Activated B cell treated with CpG ODN at 0.5 μM for 24 hours (primary cell): ENCODE data around the gene OR52N4. TPM values are rescaled to one million over a fixed set of nuclear protein-coding genes. Genes with fewer than 3 reads are reported as not detected.

Experiments
- ATAC-seq: fragments of 200-7000 bp; cut with Tn5 transposase; one replicate; pipeline ENCODE4 v1.10.0; 2021; ENCODE audit warnings: low read depth, mild to moderate bottlenecking, moderate library complexity
- CTCF ChIA-PET: fragments of 350-600 bp; sonication (Branson Sonifier 250); formaldehyde crosslinking; loops from one replicate; lab custom pipeline; 2021; ENCODE audit warnings: antibody characterized with exemption; lab: Charles Lee
- POLR2A ChIA-PET: fragments of 350-600 bp; sonication (Branson Sonifier 250); formaldehyde crosslinking; loops from one replicate; lab custom pipeline; 2021; ENCODE audit warnings: antibody characterized with exemption; lab: Charles Lee
- DNase-seq: peaks from one replicate; pipeline ENCODE4 v3.0.0; 2022
- H3K27ac Mint-ChIP-seq: one replicate; pipeline ENCODE4 v1.8.0; 2020; ENCODE audit warnings: mixed read lengths
- H3K27me3 Mint-ChIP-seq: one replicate; pipeline ENCODE4 v1.8.0; 2021; ENCODE audit warnings: mixed read lengths
- H3K36me3 Mint-ChIP-seq: one replicate; pipeline ENCODE4 v1.8.0; 2021; ENCODE audit warnings: low read depth, mixed read lengths
- H3K4me1 Mint-ChIP-seq: one replicate; pipeline ENCODE4 v1.8.0; 2021; ENCODE audit warnings: mixed read lengths
- H3K4me3 Mint-ChIP-seq: one replicate; pipeline ENCODE4 v1.8.0; 2020; ENCODE audit warnings: mild to moderate bottlenecking, mixed read lengths
- H3K9me3 Mint-ChIP-seq: one replicate; pipeline ENCODE4 v1.8.0; 2020; ENCODE audit warnings: mixed read lengths
- intact Hi-C: fragments of 100-400 bp; cut with micrococcal nuclease; formaldehyde crosslinking; loops from one replicate; pipeline ENCODE4 v1.15.1; 2024
- total RNA-seq: library from RNA; stranded (reverse); gene quantifications from 2 replicates; pipeline ENCODE4 v1.2.3, GENCODE V29; 2022
- TF ChIP-seq, protein P1 (sequence below): fragments of 200-600 bp; IDR thresholded peaks from one replicate; pipeline ENCODE4 v1.8.0; 2022; ENCODE audit warnings: antibody characterized with exemption, mild to moderate bottlenecking

Gene OR52N4
- total RNA-seq, 1 donor from 2014 or later = 2.2 TPM

DNA sequence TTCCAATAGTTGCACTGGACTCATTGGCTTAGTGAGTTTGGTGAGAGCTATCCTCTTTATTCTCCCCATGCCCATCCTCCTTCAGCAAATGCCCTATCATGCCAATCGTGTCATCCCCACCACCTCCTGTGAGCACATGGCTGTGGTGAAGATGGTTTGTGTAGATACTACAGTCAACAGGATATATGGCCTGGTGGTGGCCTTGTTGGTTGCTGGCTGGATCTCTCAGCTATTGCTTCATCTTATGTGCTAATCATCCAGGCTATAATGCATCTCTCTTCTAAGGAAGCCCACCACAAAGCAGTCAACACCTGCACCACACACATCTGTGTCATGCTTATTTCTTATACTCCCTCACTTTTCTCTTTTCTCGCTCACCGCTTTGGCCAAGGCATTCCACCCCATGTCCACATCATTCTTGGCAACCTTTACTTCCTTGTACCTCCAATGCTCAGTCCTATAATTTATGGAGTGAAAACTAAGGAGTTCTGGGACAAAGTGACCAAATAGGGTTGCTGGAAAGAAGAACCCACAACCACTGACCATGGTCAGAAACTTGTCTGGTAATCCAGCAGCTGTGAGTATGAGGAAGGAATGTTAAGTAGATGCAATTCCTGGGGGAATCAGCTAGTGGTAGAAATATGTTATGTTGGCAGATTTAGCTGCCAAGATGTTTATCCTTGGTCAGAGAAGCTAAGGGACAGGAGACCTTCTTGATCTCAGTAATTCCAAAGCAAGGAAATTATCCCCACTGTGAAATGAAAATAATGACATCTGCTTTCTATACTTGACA lies 34.1 kb upstream of the OR52N4 start:
- CTCF ChIA-PET = no interaction called here
- ATAC-seq (no peak), DNase-seq (no peak)
- TF ChIP-seq, protein P1, sequence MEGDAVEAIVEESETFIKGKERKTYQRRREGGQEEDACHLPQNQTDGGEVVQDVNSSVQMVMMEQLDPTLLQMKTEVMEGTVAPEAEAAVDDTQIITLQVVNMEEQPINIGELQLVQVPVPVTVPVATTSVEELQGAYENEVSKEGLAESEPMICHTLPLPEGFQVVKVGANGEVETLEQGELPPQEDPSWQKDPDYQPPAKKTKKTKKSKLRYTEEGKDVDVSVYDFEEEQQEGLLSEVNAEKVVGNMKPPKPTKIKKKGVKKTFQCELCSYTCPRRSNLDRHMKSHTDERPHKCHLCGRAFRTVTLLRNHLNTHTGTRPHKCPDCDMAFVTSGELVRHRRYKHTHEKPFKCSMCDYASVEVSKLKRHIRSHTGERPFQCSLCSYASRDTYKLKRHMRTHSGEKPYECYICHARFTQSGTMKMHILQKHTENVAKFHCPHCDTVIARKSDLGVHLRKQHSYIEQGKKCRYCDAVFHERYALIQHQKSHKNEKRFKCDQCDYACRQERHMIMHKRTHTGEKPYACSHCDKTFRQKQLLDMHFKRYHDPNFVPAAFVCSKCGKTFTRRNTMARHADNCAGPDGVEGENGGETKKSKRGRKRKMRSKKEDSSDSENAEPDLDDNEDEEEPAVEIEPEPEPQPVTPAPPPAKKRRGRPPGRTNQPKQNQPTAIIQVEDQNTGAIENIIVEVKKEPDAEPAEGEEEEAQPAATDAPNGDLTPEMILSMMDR = no peak
- Mint-ChIP-seq H3K4me3 (no peak overlapping the region), H3K36me3 (peaks cover 15% of the 10 kb centered on the region), H3K27me3 (no peaks in the 10 kb centered on the region), H3K27ac (no peak overlapping the region), H3K4me1 (no peaks in the 10 kb centered on the region), H3K9me3 (no peaks in the 10 kb centered on the region)
- POLR2A ChIA-PET = interaction anchor here (0.6 kb wide), 1 partner anchor 34 kb away, joined by 5 read pairs; no protein-coding TSS in a partner anchor
- intact Hi-C loops = no loop called here

DNA sequence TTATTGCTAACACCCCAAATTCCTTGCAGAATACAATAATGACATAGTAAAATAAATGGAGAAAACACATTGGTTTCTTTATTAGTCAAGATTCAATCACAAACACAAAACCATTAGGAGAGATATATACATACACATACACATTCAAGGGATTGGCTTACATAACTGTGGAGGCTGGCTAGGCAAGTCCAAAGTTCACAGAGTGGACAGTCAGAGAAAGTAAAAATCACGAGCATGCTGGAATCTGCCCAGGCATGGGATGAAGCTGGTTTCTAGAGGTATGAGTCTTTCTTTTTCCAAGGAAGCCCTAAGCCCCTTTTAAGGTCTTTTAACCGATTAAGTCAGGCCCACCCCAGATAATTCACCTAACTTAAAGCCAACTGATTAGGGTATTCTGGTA lies 31.4 kb upstream of the OR52N4 start:
- ChIA-PET POLR2A (no interaction called here), CTCF (no interaction called here)
- H3K4me3 Mint-ChIP-seq = no peak overlapping the region
- H3K4me1 Mint-ChIP-seq = no peaks in the 10 kb centered on the region
- H3K9me3 Mint-ChIP-seq = no peaks in the 10 kb centered on the region
- TF ChIP-seq, protein P1 = no peak
- no peaks in the 10 kb centered on the region for H3K27me3 Mint-ChIP-seq
- peaks cover 23% of the 10 kb centered on the region for H3K36me3 Mint-ChIP-seq
- intact Hi-C loops = no loop called here
- no peak for ATAC-seq
- no peak for DNase-seq
- H3K27ac Mint-ChIP-seq = no peak overlapping the region

DNA sequence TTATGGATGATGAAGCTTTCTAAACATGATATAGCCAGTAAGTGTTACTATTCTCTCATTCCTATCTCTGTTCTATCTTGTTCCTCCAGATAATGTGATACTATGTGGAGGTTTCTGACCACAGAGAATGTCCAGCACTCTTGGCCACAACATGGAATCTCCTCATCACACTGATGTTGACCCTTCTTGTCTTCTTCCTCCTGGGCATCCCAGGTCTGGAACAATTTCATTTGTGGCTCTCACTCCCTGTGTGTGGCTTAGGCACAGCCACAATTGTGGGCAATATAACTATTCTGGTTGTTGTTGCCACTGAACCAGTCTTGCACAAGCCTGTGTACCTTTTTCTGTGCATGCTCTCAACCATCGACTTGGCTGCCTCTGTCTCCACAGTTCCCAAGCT lies 27.7 kb upstream of the OR52N4 start:
- ATAC-seq (no peak), DNase-seq (no peak)
- Mint-ChIP-seq H3K36me3 (peaks cover 16% of the 10 kb centered on the region), H3K4me1 (no peaks in the 10 kb centered on the region), H3K4me3 (no peak overlapping the region), H3K27ac (no peak overlapping the region), H3K27me3 (no peaks in the 10 kb centered on the region), H3K9me3 (no peaks in the 10 kb centered on the region)
- ChIA-PET POLR2A (no interaction called here), CTCF (no interaction called here)
- intact Hi-C loops = no loop called here
- TF ChIP-seq, protein P1 = no peak

DNA sequence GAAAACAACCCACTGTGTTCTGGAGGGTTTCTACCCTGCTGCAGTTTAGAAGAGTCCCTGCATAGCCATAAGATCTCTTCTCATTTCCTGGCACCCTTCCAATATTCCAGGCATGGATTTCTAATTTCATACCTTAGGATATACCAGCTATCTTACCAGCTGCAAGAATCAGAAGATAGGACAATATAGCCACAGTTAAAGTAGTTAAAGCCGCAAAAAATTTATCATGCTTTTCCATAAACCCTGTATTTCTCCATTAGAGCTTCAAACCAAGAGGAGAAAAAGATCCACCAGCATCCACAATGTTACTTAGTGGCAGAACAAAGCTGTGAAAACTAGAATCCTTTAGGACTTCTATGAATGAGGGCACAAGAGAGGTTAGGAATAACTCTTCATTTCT lies 26.4 kb upstream of the OR52N4 start:
- intact Hi-C loops = no loop called here
- no peak overlapping the region for H3K4me3 Mint-ChIP-seq
- ChIA-PET CTCF (interaction anchor here (1.8 kb wide), 1 partner anchor 43 kb away, joined by 5 read pairs; the partner anchor contains the start of gene TRIM5), POLR2A (no interaction called here)
- no peaks in the 10 kb centered on the region for H3K27me3 Mint-ChIP-seq
- H3K9me3 Mint-ChIP-seq = no peaks in the 10 kb centered on the region
- ATAC-seq (no peak), DNase-seq (no peak)
- no peak overlapping the region for H3K27ac Mint-ChIP-seq
- H3K4me1 Mint-ChIP-seq = no peaks in the 10 kb centered on the region
- H3K36me3 Mint-ChIP-seq = peaks cover 16% of the 10 kb centered on the region
- TF ChIP-seq, protein P1 = no peak

DNA sequence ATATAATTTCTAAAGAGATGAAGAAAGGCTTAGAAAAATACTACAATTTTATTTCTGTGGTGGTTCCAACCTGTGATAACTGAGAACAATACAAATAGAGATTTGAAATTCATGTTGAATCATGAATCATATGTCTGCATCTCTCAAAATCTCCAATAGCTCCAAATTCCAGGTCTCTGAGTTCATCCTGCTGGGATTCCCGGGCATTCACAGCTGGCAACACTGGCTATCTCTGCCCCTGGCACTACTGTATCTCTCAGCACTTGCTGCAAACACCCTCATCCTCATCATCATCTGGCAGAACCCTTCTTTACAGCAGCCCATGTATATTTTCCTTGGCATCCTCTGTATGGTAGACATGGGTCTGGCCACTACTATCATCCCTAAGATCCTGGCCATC lies 17.6 kb upstream of the OR52N4 start, which contains the start of gene OR56B1:
OR56B1 (plus strand) TSS at position 53 of the 400 bp plus-strand sequence; CDS start at position 122, 69 bp downstream.
- POLR2A ChIA-PET = no interaction called here
- TF ChIP-seq, protein P1 = no peak
- CTCF ChIA-PET = no interaction called here
- DNase-seq (no peak), ATAC-seq (no peak)
- peaks cover 7% of the 10 kb centered on the region for H3K9me3 Mint-ChIP-seq
- no peaks in the 10 kb centered on the region for H3K4me1 Mint-ChIP-seq
- H3K4me3 Mint-ChIP-seq = no peak within 1 kb of the TSS
- H3K27me3 Mint-ChIP-seq = peaks cover 5% of the 10 kb centered on the region
- intact Hi-C loops = no loop called here
- no peak within 1 kb of the TSS for H3K27ac Mint-ChIP-seq
- H3K36me3 Mint-ChIP-seq = peaks cover 24% of the 10 kb centered on the region
